DMS 273 (cell line): ENCODE data around the gene ZNF337.
"Not testable (repeated sequence)": the region's sequence is repeated elsewhere in the genome, so short reads cannot be mapped to it uniquely, and the experiment has no call there.

Source experiments
- DNase-seq: peaks from one replicate; lab custom pipeline; 2025; ENCODE audit not compliant: unreplicated experiment; lab: John Stamatoyannopoulos, UW

Gene ZNF337

GRCh38 chr20:25696371-25697131 is at the start of gene ZNF337:
Gene ZNF337, minus strand, starts transcription at chr20:25696853. Its CDS starts 10,436 bp downstream, at chr20:25686417.
- DNase-seq = peak; percentile 98

DNA sequence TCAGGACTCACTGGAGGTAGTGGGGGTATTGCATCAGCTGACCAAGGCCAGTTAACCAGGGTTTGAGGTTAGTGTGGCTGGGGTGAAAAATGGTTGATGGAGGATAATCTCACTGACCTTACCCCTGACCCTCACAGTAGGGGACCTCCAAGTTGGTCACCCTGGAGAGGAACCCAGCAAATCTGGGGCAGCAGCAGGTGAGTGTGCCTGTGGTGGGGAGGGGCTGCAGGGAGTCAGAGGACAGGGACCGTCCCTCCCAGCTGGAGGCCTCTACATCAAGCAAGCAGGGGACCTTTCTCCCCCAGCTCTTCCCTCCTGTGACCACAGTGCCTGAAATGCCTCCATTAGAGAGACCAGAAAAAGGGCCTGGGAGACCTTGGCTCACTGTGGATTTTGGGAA is 49.1 kb upstream of the ZNF337 start:
- DNase-seq = no peak

GRCh38 chr20:25745100-25745499 is 48.4 kb upstream of the ZNF337 start:
- DNase-seq = no peak

GRCh38 chr20:25744261-25744660 is 47.6 kb upstream of the ZNF337 start:
- DNase-seq = no peak

GRCh38 chr20:25741088-25741487 is 44.4 kb upstream of the ZNF337 start:
- no peak for DNase-seq

GRCh38 chr20:25739615-25740320 is 43.1 kb upstream of the ZNF337 start:
- DNase-seq = no peak

GRCh38 chr20:25738198-25738597 is 41.5 kb upstream of the ZNF337 start:
- no peak for DNase-seq

- DNase-seq = no peak
These were observed 37.2 kb upstream of the ZNF337 start for GRCh38 chr20:25733903-25734302.

GRCh38 chr20:25730862-25731261 is 34.2 kb upstream of the ZNF337 start:
- DNase-seq = no peak

DNA sequence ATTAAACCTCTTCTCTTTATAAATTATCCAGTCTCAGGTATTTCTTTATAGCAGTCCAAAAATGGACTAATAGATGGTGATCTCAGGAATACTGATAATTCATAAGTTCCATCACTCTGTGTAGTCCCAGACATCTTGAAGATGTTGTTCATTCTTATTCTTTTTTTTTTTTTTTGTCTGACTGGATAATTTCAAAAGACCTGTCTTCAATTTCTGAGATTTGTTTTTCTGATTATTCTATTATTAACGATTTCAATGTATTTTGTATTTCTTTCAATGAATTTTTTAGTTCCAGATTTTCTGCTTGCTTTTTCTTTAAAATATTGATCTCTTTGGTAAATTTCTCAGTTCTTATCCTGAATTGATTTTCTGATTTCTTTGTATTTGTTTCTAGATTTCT is 29.7 kb upstream of the ZNF337 start:
- no peak for DNase-seq

GRCh38 chr20:25725639-25726038 is 29.0 kb upstream of the ZNF337 start:
- no peak for DNase-seq

GRCh38 chr20:25723975-25724374 is 27.3 kb upstream of the ZNF337 start:
- no peak for DNase-seq

- DNase-seq = no peak
These were observed 23.6 kb upstream of the ZNF337 start for GRCh38 chr20:25720285-25720684.

DNA sequence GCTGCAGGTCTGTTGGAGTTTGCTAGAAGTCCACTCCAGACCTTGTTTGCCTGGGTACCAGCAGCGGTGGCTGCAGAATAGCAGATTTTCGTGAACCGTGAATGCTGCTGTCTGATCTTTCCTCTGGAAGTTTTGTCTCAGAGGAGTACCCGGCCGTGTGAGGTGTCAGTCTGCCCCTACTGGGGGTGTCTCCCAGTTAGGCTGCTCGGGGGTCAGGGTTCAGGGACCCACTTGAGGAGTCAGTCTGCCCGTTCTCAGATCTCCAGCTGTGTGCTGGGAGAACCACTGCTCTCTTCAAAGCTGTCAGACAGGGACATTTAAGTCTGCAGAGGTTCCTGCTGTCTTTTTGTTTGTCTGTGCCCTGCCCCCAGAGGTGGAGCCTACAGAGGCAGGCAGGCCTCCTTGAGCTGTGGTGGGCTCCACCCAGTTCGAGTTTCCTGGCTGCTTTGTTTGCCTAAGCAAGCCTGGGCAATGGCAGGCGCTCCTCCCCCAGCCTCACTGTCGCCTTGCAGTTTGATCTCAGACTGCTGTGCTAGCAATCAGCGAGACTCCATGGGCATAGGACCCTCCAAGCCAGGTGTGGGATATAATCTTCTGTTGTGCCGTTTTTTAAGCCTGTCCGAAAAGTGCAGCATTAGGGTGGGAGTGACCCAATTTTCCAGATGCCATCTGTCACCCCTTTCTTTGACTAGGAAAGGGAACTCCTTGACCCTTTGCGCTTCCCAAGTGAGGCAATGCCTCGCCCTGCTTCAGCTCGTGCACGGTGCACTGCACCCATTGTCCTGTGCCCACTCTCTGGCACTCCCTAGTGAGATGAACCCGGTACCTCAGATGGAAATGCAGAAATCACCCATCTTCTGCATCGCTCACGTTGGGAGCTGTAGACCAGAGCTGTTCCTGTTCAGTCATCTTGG is 22.5 kb upstream of the ZNF337 start:
- DNase-seq = peak; percentile 58

DNA sequence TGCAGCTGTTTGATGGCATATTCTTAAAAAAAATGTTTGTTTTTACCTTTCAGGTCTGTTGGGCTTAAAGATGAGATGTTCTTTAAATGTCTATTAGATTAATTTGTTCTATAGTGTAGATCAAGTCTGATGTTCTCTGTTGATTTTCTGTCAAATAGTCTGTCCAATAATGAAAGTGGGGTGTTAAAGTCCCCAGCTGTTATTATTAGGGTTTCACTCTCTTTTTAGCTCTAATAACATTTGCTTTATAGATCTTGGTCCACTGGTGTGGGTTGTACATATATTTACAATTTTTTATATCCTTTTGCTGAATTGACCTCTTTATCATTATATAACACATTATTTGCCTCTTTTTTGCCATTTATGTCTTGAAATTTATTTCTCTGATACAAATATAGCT is 11.0 kb upstream of the ZNF337 start:
- no peak for DNase-seq

- no peak for DNase-seq
These were observed 10.1 kb upstream of the ZNF337 start for GRCh38 chr20:25706793-25707192.

DNA sequence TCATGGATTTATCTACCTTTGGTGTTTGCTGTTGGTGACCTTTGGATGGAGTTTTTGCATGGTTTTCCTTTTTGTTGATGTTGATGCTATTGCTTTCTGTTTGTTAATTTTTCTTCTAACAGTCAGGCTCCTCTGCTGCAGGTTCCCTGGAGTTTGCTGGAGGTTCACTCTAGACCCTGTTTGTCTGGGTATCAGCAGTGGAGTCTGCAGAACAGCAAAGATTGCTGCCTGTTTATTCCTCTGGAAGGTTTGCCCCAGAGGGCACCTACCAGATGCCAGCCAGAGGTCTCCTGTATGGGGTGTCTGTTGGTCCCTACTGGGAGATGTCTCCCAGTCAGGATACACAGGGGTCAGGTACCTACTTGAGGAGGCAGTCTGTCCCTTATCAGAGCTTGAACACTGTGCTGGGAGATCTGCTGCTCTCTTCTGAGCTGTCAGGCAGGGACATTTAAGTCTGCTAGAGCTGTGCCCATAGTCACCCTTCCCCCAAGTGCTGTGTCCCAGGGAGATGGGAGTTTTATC is 9.2 kb upstream of the ZNF337 start:
- DNase-seq = no peak

DNA sequence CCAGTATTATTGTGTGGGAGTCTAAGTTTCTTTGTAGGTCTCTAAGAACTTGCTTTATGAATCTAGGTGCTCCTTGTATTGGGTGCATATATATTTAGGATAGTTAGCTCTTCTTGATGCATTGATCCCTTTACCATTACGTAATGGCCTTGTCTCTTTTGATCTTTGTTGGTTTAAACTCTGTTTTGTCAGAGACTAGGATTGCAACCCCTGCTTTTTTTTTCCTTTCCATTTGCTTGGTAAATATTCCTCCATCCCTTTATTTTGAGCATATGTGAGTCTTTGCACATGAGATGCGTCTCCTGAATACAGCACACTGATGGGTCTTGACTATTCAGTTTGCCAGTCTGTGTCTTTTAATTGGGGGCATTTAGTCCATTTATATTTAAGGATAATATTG is 7.7 kb upstream of the ZNF337 start:
- DNase-seq = not testable (repeated sequence)

GRCh38 chr20:25700835-25701234 is 4.2 kb upstream of the ZNF337 start:
- DNase-seq = not testable (repeated sequence)

- peak; percentile 16 for DNase-seq
These were observed 3.3 kb upstream of the ZNF337 start for GRCh38 chr20:25699914-25700313.

- DNase-seq = no peak
These were observed 436 bp upstream of the ZNF337 start for GRCh38 chr20:25697132-25697446.
